ENCODE measurements around the gene HGS. TPM values are rescaled to one million over a fixed set of nuclear protein-coding genes. Genes with fewer than 3 reads are reported as not detected.

HGS gene
- total and polyA plus RNA-seq, 2 of the 13 experiments (the other 11 are each of a cell fraction or from before 2014, with no cell fraction given): 73.3 to 78.1 TPM

DNA sequence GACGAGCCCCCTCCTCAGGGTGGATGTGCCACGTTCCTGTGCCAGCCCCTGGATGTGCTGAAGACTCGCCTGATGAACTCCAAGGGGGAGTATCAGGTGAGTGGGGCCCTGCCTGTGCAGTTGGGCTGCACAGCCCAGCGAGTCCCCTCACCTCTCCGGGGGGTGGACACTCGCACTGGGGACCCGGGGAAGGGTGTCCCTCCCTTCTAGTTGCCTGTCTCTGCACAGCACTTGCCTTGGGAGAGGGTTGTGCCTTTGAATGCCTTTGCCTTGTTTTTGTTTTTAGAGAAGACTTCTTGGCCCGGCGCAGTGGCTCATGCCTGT, 33.9 kb downstream of the HGS start:
- WGBS (ENCODE audit: low lambda C conversion rate): 100% methylated on average over 2 of the region's 9 CpGs
- peaks cover 21% of the 10 kb centered on the region for H3K4me1 ChIP-seq (ENCODE audit: insufficient read depth, low read length)
- peaks cover 21 to 47% of the 10 kb centered on the region in 2 experiments for H3K36me3 ChIP-seq (replicated peaks in 1 of 2; ENCODE audit: control insufficient read depth in 1 of 2, insufficient read depth in 2 of 2, low read length in 2 of 2)
- TF ChIP-seq ZNF607 (CRISPR knock-in tag; IDR thresholded peaks at IDR 0.05; ENCODE audit: borderline replicate concordance) (no peak), PHF8 (CRISPR knock-in tag; IDR thresholded peaks at IDR 0.05) (no peak), SCMH1 (CRISPR knock-in tag; IDR thresholded peaks at IDR 0.05; ENCODE audit: borderline replicate concordance) (no peak)
- TF ChIP-seq, protein P1, sequence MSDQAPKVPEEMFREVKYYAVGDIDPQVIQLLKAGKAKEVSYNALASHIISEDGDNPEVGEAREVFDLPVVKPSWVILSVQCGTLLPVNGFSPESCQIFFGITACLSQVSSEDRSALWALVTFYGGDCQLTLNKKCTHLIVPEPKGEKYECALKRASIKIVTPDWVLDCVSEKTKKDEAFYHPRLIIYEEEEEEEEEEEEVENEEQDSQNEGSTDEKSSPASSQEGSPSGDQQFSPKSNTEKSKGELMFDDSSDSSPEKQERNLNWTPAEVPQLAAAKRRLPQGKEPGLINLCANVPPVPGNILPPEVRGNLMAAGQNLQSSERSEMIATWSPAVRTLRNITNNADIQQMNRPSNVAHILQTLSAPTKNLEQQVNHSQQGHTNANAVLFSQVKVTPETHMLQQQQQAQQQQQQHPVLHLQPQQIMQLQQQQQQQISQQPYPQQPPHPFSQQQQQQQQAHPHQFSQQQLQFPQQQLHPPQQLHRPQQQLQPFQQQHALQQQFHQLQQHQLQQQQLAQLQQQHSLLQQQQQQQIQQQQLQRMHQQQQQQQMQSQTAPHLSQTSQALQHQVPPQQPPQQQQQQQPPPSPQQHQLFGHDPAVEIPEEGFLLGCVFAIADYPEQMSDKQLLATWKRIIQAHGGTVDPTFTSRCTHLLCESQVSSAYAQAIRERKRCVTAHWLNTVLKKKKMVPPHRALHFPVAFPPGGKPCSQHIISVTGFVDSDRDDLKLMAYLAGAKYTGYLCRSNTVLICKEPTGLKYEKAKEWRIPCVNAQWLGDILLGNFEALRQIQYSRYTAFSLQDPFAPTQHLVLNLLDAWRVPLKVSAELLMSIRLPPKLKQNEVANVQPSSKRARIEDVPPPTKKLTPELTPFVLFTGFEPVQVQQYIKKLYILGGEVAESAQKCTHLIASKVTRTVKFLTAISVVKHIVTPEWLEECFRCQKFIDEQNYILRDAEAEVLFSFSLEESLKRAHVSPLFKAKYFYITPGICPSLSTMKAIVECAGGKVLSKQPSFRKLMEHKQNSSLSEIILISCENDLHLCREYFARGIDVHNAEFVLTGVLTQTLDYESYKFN (CRISPR knock-in tag; conservative IDR thresholded peaks at IDR 0.05): no peak
- ChIA-PET CTCF (ENCODE audit: low intra/inter-chr PET ratio, low total read pairs) (no interaction called here), POLR2A (no interaction called here)
- peaks cover 29% of the 10 kb centered on the region for H3K79me2 ChIP-seq (ENCODE audit: insufficient read depth, low read length)
- in situ Hi-C loops (cut with HindIII; ENCODE audit: extremely low pct_ligation_motif_present, low pct_unique_long_range_greater_than_20kb): no loop called here
- no peak overlapping the region for H2AFZ ChIP-seq (ENCODE audit: low read length)
- H3K27ac ChIP-seq (ENCODE audit: extremely low read length, insufficient read depth, low read length): no peak overlapping the region
- H4K20me1 ChIP-seq (ENCODE audit: insufficient read depth, low read length): no peaks in the 10 kb centered on the region
- H3K4me3 ChIP-seq (replicated peaks in 1 of 3; ENCODE audit: insufficient read depth in 1 of 3, low read depth in 2 of 3, low read length in 3 of 3): no peak overlapping the region
- no peaks in the 10 kb centered on the region; a peak in 1 of 5 replicates for H3K27me3 ChIP-seq (ENCODE audit: control insufficient read depth in 1 of 2, insufficient read depth in 2 of 2, low read length in 2 of 2)
- FAIRE-seq (no peak), DNase-seq (ENCODE audit: low spot score) (no peak), ATAC-seq (no peak)
- H3K9me3 ChIP-seq (ENCODE audit: low read length): no peaks in the 10 kb centered on the region
- no peak overlapping the region for H3K9ac ChIP-seq (ENCODE audit: insufficient read depth, low read depth, low read length)
- BruUV-seq (replicated peaks): no TSS peak
- H3K4me2 ChIP-seq (ENCODE audit: low read depth, low read length): no peak overlapping the region
- intact Hi-C loops (cut with micrococcal nuclease; ENCODE audit: unreplicated experiment): no loop called here
